Stomach (tissue), 4 donors: ENCODE data around the gene MINPP1.

Experiments used
- CTCF ChIP-seq, 7 experiments: fragments of 450-650 bp in 4 of 7; fragments of 200-600 bp in 3 of 7; sonication (generic) in 3 of 7; IDR thresholded peaks; one replicate each; pipeline ENCODE4 v1.5.1; 2016 to 2019; ENCODE audit warnings: antibody characterized with exemption in 7 of 7, control low read depth in 2 of 7, mild to moderate bottlenecking in 1 of 7
- POLR2A ChIP-seq, 4 donors: fragments of 450-650 bp; IDR thresholded peaks; one replicate each; pipeline ENCODE4 v1.6.1; 2016; ENCODE audit warnings: antibody characterized with exemption in 4 of 4, control low read depth in 2 of 4, mild to moderate bottlenecking in 1 of 4, moderate library complexity in 1 of 4
- POLR2AphosphoS5 ChIP-seq, 3 donors: sonication (generic); formaldehyde crosslinking; IDR thresholded peaks; one replicate each; pipeline ENCODE4 v1.6.1; 2016; ENCODE audit warnings: antibody characterized with exemption in 3 of 3

GRCh38 chr10:87506956-87507355, 2.3 kb downstream of the MINPP1 start:
- TF ChIP-seq CTCF (IDR thresholded peaks at IDR 0.05) = no peak
- no peak for TF ChIP-seq POLR2A (IDR thresholded peaks at IDR 0.05)
- TF ChIP-seq POLR2AphosphoS5 (IDR thresholded peaks at IDR 0.05) = no peak
